ENCODE data around the gene ERC1.

ERC1 gene

GRCh38 chr12:1069846-1070245 is 78.8 kb downstream of the ERC1 start:
- Histone ChIP-seq H3K4me3 (ENCODE audit: low read length) (no peak overlapping the region), H3K9me3 (ENCODE audit: control insufficient read depth, low read length) (no peaks in the 10 kb centered on the region), H3K9ac (ENCODE audit: low read length) (no peak overlapping the region), H3K27me3 (ENCODE audit: control insufficient read depth, insufficient read depth, low read length) (no peaks in the 10 kb centered on the region), H3K4me1 (ENCODE audit: control insufficient read depth, insufficient read depth, low read length) (no peaks in the 10 kb centered on the region), H3K36me3 (ENCODE audit: control insufficient read depth, insufficient read depth, low read length) (no peaks in the 10 kb centered on the region)

- no peak overlapping the region for H3K9ac ChIP-seq (ENCODE audit: low read length)
- H3K36me3 ChIP-seq (ENCODE audit: control insufficient read depth, insufficient read depth, low read length) = no peaks in the 10 kb centered on the region
- H3K27me3 ChIP-seq (ENCODE audit: control insufficient read depth, insufficient read depth, low read length) = no peaks in the 10 kb centered on the region
- H3K4me1 ChIP-seq (ENCODE audit: control insufficient read depth, insufficient read depth, low read length) = no peaks in the 10 kb centered on the region
- no peak overlapping the region for H3K4me3 ChIP-seq (ENCODE audit: low read length)
- no peaks in the 10 kb centered on the region for H3K9me3 ChIP-seq (ENCODE audit: control insufficient read depth, low read length)
Observed at GRCh38 chr12:1071182-1071581, 80.2 kb downstream of the ERC1 start.

GRCh38 chr12:1073652-1074051 is 82.6 kb downstream of the ERC1 start:
- Histone ChIP-seq H3K36me3 (ENCODE audit: control insufficient read depth, insufficient read depth, low read length) (no peaks in the 10 kb centered on the region), H3K9ac (ENCODE audit: low read length) (no peak overlapping the region), H3K4me1 (ENCODE audit: control insufficient read depth, insufficient read depth, low read length) (no peaks in the 10 kb centered on the region)

DNA sequence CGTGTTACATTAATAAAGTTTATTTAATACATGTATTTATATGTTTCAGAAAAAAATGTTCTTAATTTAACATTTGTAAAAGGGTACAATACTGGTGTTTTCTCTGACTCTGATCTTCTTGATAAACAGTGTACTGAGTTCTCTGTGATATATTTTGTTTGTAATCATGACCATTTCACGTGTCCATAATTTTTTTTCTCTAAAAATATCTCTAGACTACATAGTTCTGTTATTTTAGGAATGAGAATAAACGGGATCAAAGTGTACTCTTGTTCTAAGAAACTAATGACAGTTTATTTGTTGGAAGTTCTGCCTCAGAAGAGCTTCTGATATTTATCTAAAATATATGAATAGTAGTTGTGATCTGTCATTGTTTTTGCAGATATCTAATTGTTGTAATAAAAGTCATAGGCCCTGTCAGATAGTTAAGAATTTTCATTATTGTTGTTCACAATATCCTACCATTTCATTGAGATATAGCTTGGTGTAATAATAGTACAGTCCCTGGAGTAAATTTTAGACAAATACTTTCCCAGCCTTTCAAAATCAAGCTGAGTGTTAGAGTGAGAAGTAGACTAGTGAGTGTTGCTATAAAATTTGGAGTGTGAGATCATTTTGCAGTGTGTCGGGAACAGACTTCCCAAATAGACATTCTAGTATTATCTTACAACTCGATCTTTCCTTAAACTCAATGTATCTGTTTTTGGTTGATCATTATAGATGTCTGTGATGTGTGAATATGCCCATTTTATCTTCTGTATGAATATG is 86.2 kb downstream of the ERC1 start:
- H3K4me3 ChIP-seq (ENCODE audit: low read length) = no peak overlapping the region
- no peaks in the 10 kb centered on the region for H3K36me3 ChIP-seq (ENCODE audit: control insufficient read depth, insufficient read depth, low read length)
- no peaks in the 10 kb centered on the region for H3K27me3 ChIP-seq (ENCODE audit: control insufficient read depth, insufficient read depth, low read length)
- H3K9ac ChIP-seq (ENCODE audit: low read length) = no peak overlapping the region
- no peaks in the 10 kb centered on the region for H3K9me3 ChIP-seq (ENCODE audit: control insufficient read depth, low read length)
- no peaks in the 10 kb centered on the region for H3K4me1 ChIP-seq (ENCODE audit: control insufficient read depth, insufficient read depth, low read length)

More at GRCh38 chr12:1073652-1074051, 82.6 kb downstream of the ERC1 start:
- Histone ChIP-seq H3K9me3 (ENCODE audit: control insufficient read depth, low read length) (no peaks in the 10 kb centered on the region), H3K27me3 (ENCODE audit: control insufficient read depth, insufficient read depth, low read length) (no peaks in the 10 kb centered on the region), H3K4me3 (ENCODE audit: low read length) (no peak overlapping the region)

GRCh38 chr12:1078002-1078401 is 87.0 kb downstream of the ERC1 start:
- no peak overlapping the region for H3K9ac ChIP-seq (ENCODE audit: low read length)
- H3K27me3 ChIP-seq (ENCODE audit: control insufficient read depth, insufficient read depth, low read length) = no peaks in the 10 kb centered on the region
- H3K4me3 ChIP-seq (ENCODE audit: low read length) = no peak overlapping the region
- H3K36me3 ChIP-seq (ENCODE audit: control insufficient read depth, insufficient read depth, low read length) = no peaks in the 10 kb centered on the region
- no peaks in the 10 kb centered on the region for H3K4me1 ChIP-seq (ENCODE audit: control insufficient read depth, insufficient read depth, low read length)
- H3K9me3 ChIP-seq (ENCODE audit: control insufficient read depth, low read length) = no peaks in the 10 kb centered on the region

DNA sequence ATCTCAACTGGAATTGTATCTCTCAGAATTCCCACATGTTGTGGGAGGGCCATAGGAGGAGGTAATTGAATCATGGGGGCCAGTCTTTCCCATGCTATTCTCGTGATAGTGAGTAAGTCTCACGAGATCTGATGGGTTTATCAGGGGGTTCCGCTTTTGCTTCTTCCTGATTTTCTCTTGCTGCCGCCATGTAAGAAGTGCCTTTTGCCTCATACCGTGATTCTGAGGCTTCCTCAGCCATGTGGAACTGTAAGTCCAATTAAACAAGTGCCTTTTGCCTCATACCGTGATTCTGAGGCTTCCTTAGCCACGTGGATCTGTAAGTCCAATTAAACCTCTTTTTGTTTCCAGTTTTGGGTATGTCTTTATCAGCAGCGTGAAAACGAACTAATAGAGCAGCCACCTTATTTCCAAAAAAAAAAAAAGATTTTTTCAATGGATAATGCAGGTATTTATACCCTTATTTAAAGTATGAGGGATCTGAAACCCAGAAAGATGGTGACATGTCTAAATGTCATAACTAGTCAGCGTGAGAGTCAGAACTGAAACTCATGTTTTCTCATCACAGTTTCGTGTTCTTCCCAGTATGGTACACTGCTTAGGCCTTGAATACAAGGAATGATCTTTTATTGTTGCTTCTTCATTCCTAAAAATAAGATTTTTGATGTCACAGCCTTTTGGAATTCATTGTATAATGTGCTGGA is 89.6 kb downstream of the ERC1 start:
- no peak overlapping the region for H3K4me3 ChIP-seq (ENCODE audit: low read length)
- no peaks in the 10 kb centered on the region for H3K9me3 ChIP-seq (ENCODE audit: control insufficient read depth, low read length)
- H3K36me3 ChIP-seq (ENCODE audit: control insufficient read depth, insufficient read depth, low read length) = no peaks in the 10 kb centered on the region
- no peaks in the 10 kb centered on the region for H3K4me1 ChIP-seq (ENCODE audit: control insufficient read depth, insufficient read depth, low read length)
- H3K9ac ChIP-seq (ENCODE audit: low read length) = no peak overlapping the region
- H3K27me3 ChIP-seq (ENCODE audit: control insufficient read depth, insufficient read depth, low read length) = no peaks in the 10 kb centered on the region

DNA sequence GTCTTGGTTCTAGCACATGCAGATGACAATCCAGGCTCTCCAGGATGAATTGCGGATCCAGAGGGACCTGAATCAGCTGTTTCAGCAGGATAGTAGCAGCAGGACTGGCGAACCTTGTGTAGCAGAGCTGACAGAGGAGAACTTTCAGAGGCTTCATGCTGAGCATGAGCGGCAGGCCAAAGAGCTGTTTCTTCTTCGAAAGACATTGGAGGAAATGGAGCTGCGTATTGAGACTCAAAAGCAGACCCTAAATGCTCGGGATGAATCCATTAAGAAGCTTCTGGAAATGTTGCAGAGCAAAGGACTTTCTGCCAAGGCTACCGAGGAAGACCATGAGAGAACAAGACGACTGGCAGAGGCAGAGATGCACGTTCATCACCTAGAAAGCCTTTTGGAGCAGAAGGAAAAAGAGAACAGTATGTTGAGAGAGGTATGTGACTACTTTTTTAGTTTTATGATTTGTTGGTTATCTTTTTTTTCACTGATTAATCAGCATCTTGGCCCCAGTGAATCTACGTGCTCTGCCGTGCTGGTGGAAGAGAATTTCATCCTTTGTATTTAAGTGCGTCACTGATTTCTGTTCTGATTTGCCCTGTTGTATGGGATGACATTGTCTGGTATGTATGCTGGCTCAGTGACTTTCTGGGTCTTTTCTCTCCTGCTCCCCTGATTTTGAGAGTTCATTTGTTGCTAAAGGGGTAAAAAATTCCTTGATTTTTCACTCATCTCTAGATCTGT is 92.3 kb downstream of the ERC1 start:
- no peak overlapping the region for H3K9ac ChIP-seq (ENCODE audit: low read length)
- no peaks in the 10 kb centered on the region for H3K36me3 ChIP-seq (ENCODE audit: control insufficient read depth, insufficient read depth, low read length)
- no peak overlapping the region for H3K4me3 ChIP-seq (ENCODE audit: low read length)
- no peaks in the 10 kb centered on the region for H3K9me3 ChIP-seq (ENCODE audit: control insufficient read depth, low read length)
- no peaks in the 10 kb centered on the region for H3K4me1 ChIP-seq (ENCODE audit: control insufficient read depth, insufficient read depth, low read length)
- H3K27me3 ChIP-seq (ENCODE audit: control insufficient read depth, insufficient read depth, low read length) = no peaks in the 10 kb centered on the region

- Histone ChIP-seq H3K9ac (ENCODE audit: low read length) (no peak overlapping the region), H3K9me3 (ENCODE audit: control insufficient read depth, low read length) (no peaks in the 10 kb centered on the region), H3K4me1 (ENCODE audit: control insufficient read depth, insufficient read depth, low read length) (no peaks in the 10 kb centered on the region), H3K27me3 (ENCODE audit: control insufficient read depth, insufficient read depth, low read length) (no peaks in the 10 kb centered on the region), H3K4me3 (ENCODE audit: low read length) (no peak overlapping the region), H3K36me3 (ENCODE audit: control insufficient read depth, insufficient read depth, low read length) (no peaks in the 10 kb centered on the region)
Observed at GRCh38 chr12:1083889-1084262, 92.9 kb downstream of the ERC1 start.

GRCh38 chr12:1091350-1091749 is 100.3 kb downstream of the ERC1 start:
- Histone ChIP-seq H3K9ac (ENCODE audit: low read length) (no peak overlapping the region), H3K27me3 (ENCODE audit: control insufficient read depth, insufficient read depth, low read length) (no peaks in the 10 kb centered on the region), H3K9me3 (ENCODE audit: control insufficient read depth, low read length) (no peaks in the 10 kb centered on the region), H3K36me3 (ENCODE audit: control insufficient read depth, insufficient read depth, low read length) (no peaks in the 10 kb centered on the region), H3K4me1 (ENCODE audit: control insufficient read depth, insufficient read depth, low read length) (no peaks in the 10 kb centered on the region), H3K4me3 (ENCODE audit: low read length) (no peak overlapping the region)

DNA sequence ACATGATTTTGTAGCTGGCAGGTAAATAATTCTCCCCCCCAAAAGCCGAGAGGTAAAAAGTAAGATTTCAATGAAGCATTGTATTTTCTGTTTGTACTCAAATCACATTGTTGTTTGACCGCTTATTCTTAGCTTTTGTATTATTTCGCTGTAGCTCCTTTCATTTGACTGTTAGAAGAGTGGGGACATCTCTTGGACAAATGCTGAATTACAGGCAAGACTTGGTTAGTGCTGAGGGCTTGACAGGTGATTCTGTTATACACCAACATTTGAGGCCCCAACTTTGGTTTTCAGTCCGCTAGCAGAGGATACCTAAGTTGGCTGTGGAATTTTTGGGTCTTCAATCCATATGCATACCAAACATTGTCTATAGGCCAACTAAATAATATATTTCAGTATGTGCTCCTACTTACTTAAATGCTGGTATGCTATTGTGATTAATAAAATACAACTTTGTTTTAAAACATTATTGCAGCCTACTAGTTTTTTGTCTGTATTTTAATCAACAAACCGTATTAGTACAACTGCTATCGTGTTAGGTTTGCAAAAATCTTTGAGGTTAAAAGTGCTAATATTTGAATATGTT is 102.2 kb downstream of the ERC1 start:
- H3K9ac ChIP-seq (ENCODE audit: low read length) = no peak overlapping the region
- H3K4me3 ChIP-seq (ENCODE audit: low read length) = no peak overlapping the region
- no peaks in the 10 kb centered on the region for H3K36me3 ChIP-seq (ENCODE audit: control insufficient read depth, insufficient read depth, low read length)
- no peaks in the 10 kb centered on the region for H3K27me3 ChIP-seq (ENCODE audit: control insufficient read depth, insufficient read depth, low read length)
- H3K4me1 ChIP-seq (ENCODE audit: control insufficient read depth, insufficient read depth, low read length) = no peaks in the 10 kb centered on the region
- no peaks in the 10 kb centered on the region for H3K9me3 ChIP-seq (ENCODE audit: control insufficient read depth, low read length)

GRCh38 chr12:1094714-1095113 is 103.7 kb downstream of the ERC1 start:
- no peak overlapping the region for H3K9ac ChIP-seq (ENCODE audit: low read length)
- no peak overlapping the region for H3K4me3 ChIP-seq (ENCODE audit: low read length)
- no peaks in the 10 kb centered on the region for H3K4me1 ChIP-seq (ENCODE audit: control insufficient read depth, insufficient read depth, low read length)
- no peaks in the 10 kb centered on the region for H3K36me3 ChIP-seq (ENCODE audit: control insufficient read depth, insufficient read depth, low read length)
- H3K9me3 ChIP-seq (ENCODE audit: control insufficient read depth, low read length) = no peaks in the 10 kb centered on the region
- H3K27me3 ChIP-seq (ENCODE audit: control insufficient read depth, insufficient read depth, low read length) = no peaks in the 10 kb centered on the region

GRCh38 chr12:1099158-1099557 is 108.1 kb downstream of the ERC1 start:
- Histone ChIP-seq H3K9me3 (ENCODE audit: control insufficient read depth, low read length) (no peaks in the 10 kb centered on the region), H3K36me3 (ENCODE audit: control insufficient read depth, insufficient read depth, low read length) (no peaks in the 10 kb centered on the region), H3K27me3 (ENCODE audit: control insufficient read depth, insufficient read depth, low read length) (no peaks in the 10 kb centered on the region), H3K4me1 (ENCODE audit: control insufficient read depth, insufficient read depth, low read length) (no peaks in the 10 kb centered on the region), H3K4me3 (ENCODE audit: low read length) (no peak overlapping the region), H3K9ac (ENCODE audit: low read length) (no peak overlapping the region)
